ENCODE measurements around the gene RSRC1. TPM values are rescaled to one million over a fixed set of nuclear protein-coding genes. Genes with fewer than 3 reads are reported as not detected.

Gene RSRC1
- total RNA-seq, 4 donors from 2014 or later: 27.7 to 36.7 (median 31.9) TPM

DNA sequence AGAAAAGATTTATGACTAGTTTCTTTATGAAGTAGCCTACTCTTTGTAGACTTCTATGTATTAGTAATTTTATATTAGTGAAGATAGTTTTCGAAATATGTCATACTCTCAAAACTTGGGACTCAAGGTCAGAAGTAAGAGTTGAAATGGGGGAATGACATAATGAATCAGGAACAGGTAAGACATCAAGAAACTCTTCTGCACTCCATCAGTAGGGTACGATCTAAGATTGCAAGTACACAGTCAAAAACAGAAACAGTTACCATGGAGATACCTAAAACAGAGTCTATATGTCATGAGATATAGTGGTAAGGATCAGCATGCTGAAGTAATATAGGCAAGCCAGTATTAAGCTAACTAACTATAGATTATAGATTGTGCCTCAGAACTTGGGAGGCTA lies 274.1 kb downstream of the RSRC1 start:
- TF ChIP-seq, protein P1, sequence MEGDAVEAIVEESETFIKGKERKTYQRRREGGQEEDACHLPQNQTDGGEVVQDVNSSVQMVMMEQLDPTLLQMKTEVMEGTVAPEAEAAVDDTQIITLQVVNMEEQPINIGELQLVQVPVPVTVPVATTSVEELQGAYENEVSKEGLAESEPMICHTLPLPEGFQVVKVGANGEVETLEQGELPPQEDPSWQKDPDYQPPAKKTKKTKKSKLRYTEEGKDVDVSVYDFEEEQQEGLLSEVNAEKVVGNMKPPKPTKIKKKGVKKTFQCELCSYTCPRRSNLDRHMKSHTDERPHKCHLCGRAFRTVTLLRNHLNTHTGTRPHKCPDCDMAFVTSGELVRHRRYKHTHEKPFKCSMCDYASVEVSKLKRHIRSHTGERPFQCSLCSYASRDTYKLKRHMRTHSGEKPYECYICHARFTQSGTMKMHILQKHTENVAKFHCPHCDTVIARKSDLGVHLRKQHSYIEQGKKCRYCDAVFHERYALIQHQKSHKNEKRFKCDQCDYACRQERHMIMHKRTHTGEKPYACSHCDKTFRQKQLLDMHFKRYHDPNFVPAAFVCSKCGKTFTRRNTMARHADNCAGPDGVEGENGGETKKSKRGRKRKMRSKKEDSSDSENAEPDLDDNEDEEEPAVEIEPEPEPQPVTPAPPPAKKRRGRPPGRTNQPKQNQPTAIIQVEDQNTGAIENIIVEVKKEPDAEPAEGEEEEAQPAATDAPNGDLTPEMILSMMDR (IDR thresholded peaks at IDR 0.05 in 4 of 5, conservative IDR thresholded peaks at IDR 0.05 in 1 of 5): no peak
- TF ChIP-seq POLR2A (IDR thresholded peaks at IDR 0.05): no peak
- ATAC-seq (no peak), DNase-seq (no peak)
- H3K4me3 ChIP-seq: no peak overlapping the region
- H3K9me3 ChIP-seq: no peaks in the 10 kb centered on the region
- H3K36me3 ChIP-seq: no peaks in the 10 kb centered on the region
- no peaks in the 10 kb centered on the region for H3K4me1 ChIP-seq
- intact Hi-C loops (cut with DNase I; ENCODE audit: low total_unique reads) (no loop called here), in situ Hi-C loops (cut with MboI; ENCODE audit: low sequenced_read_pairs in 4 of 4) (no loop called here)
- no peaks in the 10 kb centered on the region for H3K27me3 ChIP-seq
- H3K27ac ChIP-seq: no peak overlapping the region

DNA sequence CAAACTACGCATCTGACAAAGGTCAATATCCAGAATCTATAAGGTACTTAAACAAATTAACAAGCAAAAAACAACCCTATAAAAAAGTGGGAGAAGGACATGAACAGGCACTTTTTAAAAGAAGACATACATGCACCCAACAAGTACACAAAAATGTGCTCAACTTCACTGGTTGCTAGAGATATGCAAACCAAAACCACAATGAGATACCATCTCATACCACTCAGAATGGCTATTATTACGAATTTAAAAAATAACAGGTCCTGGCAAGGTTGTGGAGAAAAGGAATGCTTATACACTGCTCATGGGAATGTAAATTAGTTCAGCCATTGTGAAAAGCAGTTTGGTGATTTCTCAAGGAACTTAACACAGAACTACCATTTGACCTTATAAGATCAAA lies 285.5 kb downstream of the RSRC1 start:
- H3K27me3 ChIP-seq: no peaks in the 10 kb centered on the region
- TF ChIP-seq, protein P1 (IDR thresholded peaks at IDR 0.05 in 4 of 5, conservative IDR thresholded peaks at IDR 0.05 in 1 of 5): no peak
- TF ChIP-seq POLR2A (IDR thresholded peaks at IDR 0.05): no peak
- H3K4me1 ChIP-seq: no peaks in the 10 kb centered on the region
- H3K36me3 ChIP-seq: no peaks in the 10 kb centered on the region
- in situ Hi-C loops (cut with MboI; ENCODE audit: low sequenced_read_pairs in 4 of 4) (no loop called here), intact Hi-C loops (cut with DNase I; ENCODE audit: low total_unique reads) (no loop called here)
- ATAC-seq (no peak), DNase-seq (no peak)
- H3K9me3 ChIP-seq: no peaks in the 10 kb centered on the region
- H3K4me3 ChIP-seq: no peak overlapping the region
- H3K27ac ChIP-seq: no peak overlapping the region

GRCh38 chr3:158402590-158402989 lies 292.7 kb downstream of the RSRC1 start:
- no peaks in the 10 kb centered on the region for H3K4me1 ChIP-seq
- intact Hi-C loops (cut with DNase I; ENCODE audit: low total_unique reads): no loop called here
- no peaks in the 10 kb centered on the region for H3K36me3 ChIP-seq
- no peak for TF ChIP-seq POLR2A (IDR thresholded peaks at IDR 0.05)
- TF ChIP-seq, protein P1 (IDR thresholded peaks at IDR 0.05 in 4 of 5, conservative IDR thresholded peaks at IDR 0.05 in 1 of 5): no peak
- no peak for ATAC-seq
- H3K27ac ChIP-seq: no peak overlapping the region
- no peaks in the 10 kb centered on the region for H3K27me3 ChIP-seq
- in situ Hi-C loops (cut with MboI; ENCODE audit: low sequenced_read_pairs in 4 of 4): no loop called here
- no peak for DNase-seq
- H3K4me3 ChIP-seq: no peak overlapping the region
- no peaks in the 10 kb centered on the region for H3K9me3 ChIP-seq

- TF ChIP-seq POLR2A (IDR thresholded peaks at IDR 0.05): no peak
- TF ChIP-seq, protein P1 (IDR thresholded peaks at IDR 0.05 in 4 of 5, conservative IDR thresholded peaks at IDR 0.05 in 1 of 5): no peak
- Histone ChIP-seq H3K9me3 (no peaks in the 10 kb centered on the region), H3K27me3 (no peaks in the 10 kb centered on the region), H3K27ac (no peak overlapping the region), H3K36me3 (no peaks in the 10 kb centered on the region), H3K4me3 (no peak overlapping the region), H3K4me1 (no peaks in the 10 kb centered on the region)
- ATAC-seq (no peak), DNase-seq (no peak)
- intact Hi-C loops (cut with DNase I; ENCODE audit: low total_unique reads) (no loop called here), in situ Hi-C loops (cut with MboI; ENCODE audit: low sequenced_read_pairs in 4 of 4) (no loop called here)
These were observed 293.1 kb downstream of the RSRC1 start for GRCh38 chr3:158403013-158403412.

- ATAC-seq: no peak
- H3K4me1 ChIP-seq: no peaks in the 10 kb centered on the region
- in situ Hi-C loops (cut with MboI; ENCODE audit: low sequenced_read_pairs in 4 of 4): no loop called here
These were observed 294.3 kb downstream of the RSRC1 start for GRCh38 chr3:158404131-158404718.

More at GRCh38 chr3:158404131-158404718, 294.3 kb downstream of the RSRC1 start:
- Histone ChIP-seq H3K9me3 (no peaks in the 10 kb centered on the region), H3K27me3 (no peaks in the 10 kb centered on the region), H3K36me3 (no peaks in the 10 kb centered on the region), H3K27ac (no peak overlapping the region), H3K4me3 (no peak overlapping the region)
- DNase-seq: no peak
- intact Hi-C loops (cut with DNase I; ENCODE audit: low total_unique reads): no loop called here
- TF ChIP-seq, protein P1 (IDR thresholded peaks at IDR 0.05 in 4 of 5, conservative IDR thresholded peaks at IDR 0.05 in 1 of 5): no peak
- no peak for TF ChIP-seq POLR2A (IDR thresholded peaks at IDR 0.05)

All from gastrocnemius medialis (tissue), 4 donors.